Osteoblast (primary cell): ENCODE measurements around the gene INTS12. TPM values are rescaled to one million over a fixed set of nuclear protein-coding genes. Genes with fewer than 3 reads are reported as not detected.
A peak's percentile ranks its signal among the peaks of the same experiment; 100 is the strongest.

ENCODE experiments used
- DNase-seq: peaks from one replicate; pipeline ENCODE4 v3.0.0; 2011; ENCODE audit warnings: low spot score, mixed read lengths; ENCODE audit not compliant: insufficient read length; ENCODE audit errors: missing footprints
- H2AFZ ChIP-seq: 2 replicates; pipeline ENCODE4 v1.6.0; 2011; ENCODE audit warnings: mild to moderate bottlenecking, low read length
- H3K27ac ChIP-seq: 2 replicates; pipeline ENCODE4 v1.5.1; 2011; ENCODE audit warnings: mild to moderate bottlenecking, low read depth, low read length, moderate library complexity
- H3K27me3 ChIP-seq: 2 replicates; pipeline ENCODE4 v1.6.0; 2012; ENCODE audit warnings: mild to moderate bottlenecking, control low read depth, inconsistent platforms, low read length, moderate library complexity; ENCODE audit not compliant: insufficient read depth
- H3K36me3 ChIP-seq: 2 replicates; pipeline ENCODE4 v1.5.1; 2011; ENCODE audit warnings: mild to moderate bottlenecking, low read length, control low read depth, moderate library complexity; ENCODE audit not compliant: insufficient read depth
- H3K4me1 ChIP-seq: 2 replicates; pipeline ENCODE4 v1.5.1; 2011; ENCODE audit warnings: mild to moderate bottlenecking, low read length, control low read depth, moderate library complexity; ENCODE audit not compliant: insufficient read depth
- H3K4me2 ChIP-seq: 2 replicates; pipeline ENCODE4 v1.6.0; 2011; ENCODE audit warnings: mild to moderate bottlenecking, low read length; ENCODE audit not compliant: insufficient read depth
- H3K4me3 ChIP-seq: fragments of 200-600 bp; sonication (generic); 3 replicates; pipeline ENCODE4 v1.5.1; 2012; ENCODE audit warnings: mild to moderate bottlenecking, low read length, inconsistent platforms; ENCODE audit not compliant: insufficient read depth
- H3K79me2 ChIP-seq: 2 replicates; pipeline ENCODE4 v1.6.0; 2012; ENCODE audit warnings: mild to moderate bottlenecking, low read length, control low read depth, inconsistent platforms; ENCODE audit not compliant: insufficient read depth
- H3K9me3 ChIP-seq: 2 replicates; pipeline ENCODE4 v1.5.1; 2011; ENCODE audit warnings: low read depth, low read length, control low read depth
- H4K20me1 ChIP-seq: 2 replicates; pipeline ENCODE4 v1.6.0; 2012; ENCODE audit warnings: mild to moderate bottlenecking, low read length, control low read depth; ENCODE audit not compliant: insufficient read depth
- CTCF ChIP-seq: IDR thresholded peaks from 2 replicates; pipeline ENCODE4 v1.5.1; 2011; ENCODE audit warnings: mild to moderate bottlenecking, low read depth, low read length, moderate library complexity; ENCODE audit errors: extremely low read depth
- total RNA-seq: library from RNA; depleted of rRNA; stranded (reverse); fragments of >200 nt; gene quantifications from 2 replicates; pipeline ENCODE4 v1.2.3, GENCODE V29; 2012

INTS12 gene
- total RNA-seq, 1 donor: 14.8 TPM

GRCh38 chr4:105712766-105713165 lies 4.3 kb upstream of the INTS12 start:
- Histone ChIP-seq H3K27me3 (no peaks in the 10 kb centered on the region), H3K27ac (peak overlapping the region; percentile 4), H3K4me1 (peaks cover 16% of the 10 kb centered on the region), H3K9me3 (no peaks in the 10 kb centered on the region), H4K20me1 (no peaks in the 10 kb centered on the region), H3K4me2 (no peak overlapping the region), H2AFZ (no peak overlapping the region), H3K4me3 (no peak overlapping the region), H3K79me2 (peaks cover 42% of the 10 kb centered on the region), H3K36me3 (no peaks in the 10 kb centered on the region)
- DNase-seq: no peak
- TF ChIP-seq CTCF: no peak

GRCh38 chr4:105710678-105711077 lies 2.2 kb upstream of the INTS12 start:
- Histone ChIP-seq H3K4me2 (peak overlapping the region; percentile 49), H3K4me1 (peaks cover 23% of the 10 kb centered on the region), H4K20me1 (no peaks in the 10 kb centered on the region), H3K27ac (no peak overlapping the region), H3K36me3 (no peaks in the 10 kb centered on the region), H3K4me3 (peak overlapping the region; percentile 1), H3K79me2 (peaks cover 56% of the 10 kb centered on the region), H3K27me3 (no peaks in the 10 kb centered on the region), H3K9me3 (no peaks in the 10 kb centered on the region), H2AFZ (no peak overlapping the region)
- DNase-seq: no peak
- TF ChIP-seq CTCF: no peak

GRCh38 chr4:105710012-105710600 lies 1.6 kb upstream of the INTS12 start:
- H3K36me3 ChIP-seq: no peaks in the 10 kb centered on the region
- peak overlapping the region; percentile 91 for H3K4me2 ChIP-seq
- H4K20me1 ChIP-seq: no peaks in the 10 kb centered on the region
- no peak for TF ChIP-seq CTCF
- DNase-seq: no peak
- no peak overlapping the region for H2AFZ ChIP-seq
- H3K27ac ChIP-seq: no peak overlapping the region
- peaks cover 23% of the 10 kb centered on the region for H3K4me1 ChIP-seq
- H3K79me2 ChIP-seq: peaks cover 62% of the 10 kb centered on the region
- no peaks in the 10 kb centered on the region for H3K9me3 ChIP-seq
- H3K4me3 ChIP-seq: peak overlapping the region; percentile 1
- H3K27me3 ChIP-seq: no peaks in the 10 kb centered on the region

GRCh38 chr4:105709081-105709450 lies 577 bp upstream of the INTS12 start:
- H4K20me1 ChIP-seq: no peaks in the 10 kb centered on the region
- H2AFZ ChIP-seq: peak overlapping the region; percentile 99
- H3K4me3 ChIP-seq: peak overlapping the region; percentile 87
- H3K9me3 ChIP-seq: no peaks in the 10 kb centered on the region
- no peaks in the 10 kb centered on the region for H3K36me3 ChIP-seq
- TF ChIP-seq CTCF: no peak
- DNase-seq: peak; percentile 77
- H3K4me2 ChIP-seq: peak overlapping the region; percentile 91
- H3K4me1 ChIP-seq: peaks cover 20% of the 10 kb centered on the region
- H3K27ac ChIP-seq: peak overlapping the region; percentile 79
- H3K27me3 ChIP-seq: no peaks in the 10 kb centered on the region
- peaks cover 73% of the 10 kb centered on the region for H3K79me2 ChIP-seq
